Type B pancreatic cell (in vitro differentiated cells): ENCODE measurements around the gene MIB2. TPM values are rescaled to one million over a fixed set of nuclear protein-coding genes. Genes with fewer than 3 reads are reported as not detected.
A peak's percentile ranks its signal among the peaks of the same experiment; 100 is the strongest.

Source experiments
- DNase-seq: peaks from one replicate; pipeline ENCODE4 v3.0.0; 2021; ENCODE audit warnings: mixed read lengths; ENCODE audit not compliant: unreplicated experiment; ENCODE audit errors: extremely low spot score
- H3K27ac Mint-ChIP-seq: 2 replicates; pipeline ENCODE4 v1.8.0; 2021; ENCODE audit warnings: mild to moderate bottlenecking, mixed read lengths
- H3K27me3 Mint-ChIP-seq: 2 replicates; pipeline ENCODE4 v1.8.0; 2021; ENCODE audit warnings: mixed read lengths
- H3K36me3 Mint-ChIP-seq: 2 replicates; pipeline ENCODE4 v1.8.0; 2021; ENCODE audit warnings: mixed read lengths
- H3K4me1 Mint-ChIP-seq: one replicate; pipeline ENCODE4 v1.8.0; 2021; ENCODE audit warnings: mixed read lengths; ENCODE audit not compliant: unreplicated experiment
- H3K4me3 Mint-ChIP-seq: 2 replicates; pipeline ENCODE4 v1.8.0; 2021; ENCODE audit warnings: mild to moderate bottlenecking, mixed read lengths
- H3K9me3 Mint-ChIP-seq: 2 replicates; pipeline ENCODE4 v1.8.0; 2021; ENCODE audit warnings: mixed read lengths
- total RNA-seq: library from RNA; stranded (reverse); gene quantifications from 2 replicates; pipeline ENCODE4 v1.2.1, GENCODE V29; 2021; ENCODE audit warnings: low replicate concordance
- TF ChIP-seq, protein P1 (sequence below): fragments of 200-600 bp; sonication (generic); conservative IDR thresholded peaks from 2 replicates; pipeline ENCODE4 v1.5.0; 2021; ENCODE audit warnings: antibody characterized with exemption, mild to moderate bottlenecking

MIB2 gene
- total RNA-seq, 1 donor from 2014 or later = 114 TPM

DNA sequence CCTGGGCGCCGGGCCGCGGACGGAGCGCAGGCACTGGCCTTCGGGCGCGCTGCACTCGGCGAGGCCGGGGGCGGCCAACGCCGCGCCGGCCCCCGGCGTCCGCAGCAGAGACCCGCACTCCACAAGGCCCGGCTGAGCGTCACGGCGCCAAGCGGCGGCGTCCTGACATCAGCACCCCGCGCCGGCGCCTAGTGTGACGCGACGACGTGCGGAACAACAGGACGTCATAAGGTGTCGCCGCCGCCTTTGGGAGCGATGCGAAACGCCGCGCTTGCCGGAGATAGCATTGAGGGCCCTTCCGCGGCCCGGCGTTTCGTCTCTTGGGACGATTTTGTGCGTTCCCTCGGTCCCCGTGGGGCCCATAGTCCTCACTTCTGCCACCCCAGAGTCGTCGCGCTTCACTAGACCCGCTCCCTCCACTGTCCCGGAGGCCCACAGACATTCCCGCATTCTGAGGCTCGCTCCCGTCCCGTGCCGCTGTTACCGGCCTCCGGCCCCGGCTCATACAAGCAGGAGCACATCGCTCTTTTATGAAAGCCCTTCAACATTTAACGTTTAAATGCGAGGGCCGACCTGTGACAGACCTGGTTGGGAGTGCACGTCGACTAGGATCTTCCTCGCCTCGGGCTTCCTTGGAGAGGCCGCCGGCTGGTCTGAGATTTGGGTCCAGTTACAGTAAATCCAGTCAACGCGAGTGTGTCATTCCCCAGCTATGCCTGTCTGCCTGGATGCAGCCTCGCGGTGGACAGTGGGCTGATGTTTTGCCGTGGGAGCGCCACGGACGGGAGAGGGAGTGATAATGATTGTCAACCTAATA lies 40.4 kb upstream of the MIB2 start, which contains the start of gene SSU72:
Gene SSU72 (minus strand): TSS at position 143 of the 817 bp plus-strand sequence. CDS start 306 bp downstream, outside the sequence.
- DNase-seq = peak; percentile 95
- TF ChIP-seq, protein P1, sequence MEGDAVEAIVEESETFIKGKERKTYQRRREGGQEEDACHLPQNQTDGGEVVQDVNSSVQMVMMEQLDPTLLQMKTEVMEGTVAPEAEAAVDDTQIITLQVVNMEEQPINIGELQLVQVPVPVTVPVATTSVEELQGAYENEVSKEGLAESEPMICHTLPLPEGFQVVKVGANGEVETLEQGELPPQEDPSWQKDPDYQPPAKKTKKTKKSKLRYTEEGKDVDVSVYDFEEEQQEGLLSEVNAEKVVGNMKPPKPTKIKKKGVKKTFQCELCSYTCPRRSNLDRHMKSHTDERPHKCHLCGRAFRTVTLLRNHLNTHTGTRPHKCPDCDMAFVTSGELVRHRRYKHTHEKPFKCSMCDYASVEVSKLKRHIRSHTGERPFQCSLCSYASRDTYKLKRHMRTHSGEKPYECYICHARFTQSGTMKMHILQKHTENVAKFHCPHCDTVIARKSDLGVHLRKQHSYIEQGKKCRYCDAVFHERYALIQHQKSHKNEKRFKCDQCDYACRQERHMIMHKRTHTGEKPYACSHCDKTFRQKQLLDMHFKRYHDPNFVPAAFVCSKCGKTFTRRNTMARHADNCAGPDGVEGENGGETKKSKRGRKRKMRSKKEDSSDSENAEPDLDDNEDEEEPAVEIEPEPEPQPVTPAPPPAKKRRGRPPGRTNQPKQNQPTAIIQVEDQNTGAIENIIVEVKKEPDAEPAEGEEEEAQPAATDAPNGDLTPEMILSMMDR = no peak
- Mint-ChIP-seq H3K9me3 (no peaks in the 10 kb centered on the region), H3K27me3 (peaks cover 9% of the 10 kb centered on the region), H3K4me1 (peaks cover 8% of the 10 kb centered on the region), H3K36me3 (peaks cover 5% of the 10 kb centered on the region), H3K27ac (peak within 1 kb of the TSS; percentile 99), H3K4me3 (peak within 1 kb of the TSS; percentile 97)

DNA sequence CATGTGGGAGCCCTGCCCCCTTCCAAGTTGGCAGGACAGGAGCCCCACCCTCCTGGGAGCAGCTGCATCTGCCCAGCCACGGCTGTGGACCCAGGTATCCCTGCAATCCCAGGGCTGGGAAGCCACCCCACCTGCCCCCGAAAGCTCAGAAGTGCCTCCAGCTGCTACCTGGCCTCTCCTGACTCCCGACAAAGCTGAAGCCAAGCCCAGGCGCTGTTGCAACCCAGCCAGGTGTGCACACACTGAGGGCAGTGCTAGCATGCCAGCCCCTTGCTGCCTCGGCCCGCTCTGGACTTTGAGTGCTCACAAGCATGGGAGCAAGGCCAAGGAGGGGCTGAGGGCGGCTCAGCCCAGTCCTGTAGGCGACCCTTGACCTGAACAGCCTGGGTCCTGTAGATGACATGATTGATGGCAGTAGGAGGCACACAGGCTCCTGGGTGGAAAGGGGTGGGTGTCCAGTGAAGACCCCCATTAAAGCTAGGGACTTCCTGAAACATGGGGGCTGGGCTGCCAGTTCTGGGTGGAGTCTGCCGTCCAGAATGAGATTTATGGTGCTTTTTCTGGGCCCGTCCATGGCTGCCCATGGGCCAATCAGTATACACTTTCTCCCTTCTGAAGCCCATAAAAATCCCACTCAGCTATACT lies 37.8 kb upstream of the MIB2 start:
- Mint-ChIP-seq H3K9me3 (no peaks in the 10 kb centered on the region), H3K36me3 (no peaks in the 10 kb centered on the region), H3K27me3 (peaks cover 29% of the 10 kb centered on the region), H3K27ac (no peak overlapping the region), H3K4me1 (peaks cover 5% of the 10 kb centered on the region), H3K4me3 (no peak overlapping the region)
- no peak for DNase-seq
- TF ChIP-seq, protein P1 = no peak

DNA sequence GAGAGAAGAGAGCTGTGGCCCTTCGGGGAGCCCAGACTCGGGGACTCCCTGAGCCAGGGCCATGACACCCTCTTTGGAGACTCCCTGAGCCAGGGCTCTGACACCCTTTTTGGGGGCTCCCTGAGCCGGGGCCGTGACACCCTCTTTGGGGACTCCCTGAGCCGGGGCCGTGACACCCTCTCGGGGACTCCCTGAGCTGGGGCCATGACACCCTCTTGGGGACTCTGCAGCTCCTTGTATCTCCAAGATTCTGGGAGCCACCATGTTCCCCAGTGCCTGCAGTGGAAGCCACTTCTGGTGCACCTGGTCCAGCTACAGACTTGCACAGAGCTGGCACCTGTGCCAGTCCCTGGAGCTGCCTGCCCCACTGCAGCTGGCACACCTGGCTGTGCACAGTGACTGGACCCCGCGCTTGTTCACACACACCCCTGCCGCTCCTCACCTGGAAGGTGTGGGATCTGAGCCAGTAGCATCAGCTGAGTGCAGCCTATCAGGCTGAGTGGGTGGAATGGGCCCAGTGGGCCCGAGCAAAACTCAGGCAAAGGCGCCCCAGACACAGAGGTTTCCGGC lies 36.8 kb upstream of the MIB2 start:
- Mint-ChIP-seq H3K27ac (no peak overlapping the region), H3K36me3 (no peaks in the 10 kb centered on the region), H3K4me1 (peaks cover 5% of the 10 kb centered on the region), H3K9me3 (no peaks in the 10 kb centered on the region), H3K4me3 (no peak overlapping the region), H3K27me3 (peaks cover 38% of the 10 kb centered on the region)
- TF ChIP-seq, protein P1 = no peak
- DNase-seq = no peak

DNA sequence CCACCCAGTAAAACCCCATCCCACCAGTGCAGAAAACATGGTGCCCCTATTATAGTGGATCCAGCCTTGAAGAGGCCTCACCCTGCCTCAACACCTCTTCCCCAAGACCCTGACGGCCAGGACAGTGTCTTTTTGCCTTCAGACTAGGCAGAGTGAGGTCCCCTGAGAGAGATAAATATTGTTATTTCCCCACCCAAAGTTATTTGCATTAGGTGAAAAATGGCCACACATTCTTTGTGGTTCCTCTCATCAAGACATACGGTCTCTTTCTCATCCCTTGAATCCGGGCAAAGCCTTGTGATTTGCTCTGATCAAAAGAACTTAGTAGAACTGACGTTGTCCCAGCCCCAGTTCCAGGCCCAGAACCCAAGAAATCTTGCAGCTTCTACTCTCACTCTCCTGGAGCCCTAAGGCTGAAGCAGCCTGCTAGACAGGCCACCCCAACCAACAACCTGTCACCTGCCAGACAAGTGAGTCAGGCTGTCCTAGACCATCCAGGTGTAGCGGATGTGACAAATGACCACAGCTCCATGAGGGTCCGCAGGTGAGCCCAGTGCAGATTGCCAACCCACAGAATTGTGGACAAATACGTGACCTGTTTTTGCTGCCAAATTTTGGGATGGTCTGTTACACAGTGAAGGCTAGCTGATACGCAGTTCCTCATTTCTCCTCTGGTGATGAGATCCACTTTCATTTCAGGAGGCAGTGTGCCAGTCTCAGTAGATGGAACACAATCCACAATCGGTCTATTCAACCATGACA lies 32.5 kb upstream of the MIB2 start:
- H3K4me3 Mint-ChIP-seq = no peak overlapping the region
- peaks cover 57% of the 10 kb centered on the region for H3K27me3 Mint-ChIP-seq

More for the DNA sequence above, 32.5 kb upstream of the MIB2 start:
- no peaks in the 10 kb centered on the region for H3K9me3 Mint-ChIP-seq
- H3K36me3 Mint-ChIP-seq = no peaks in the 10 kb centered on the region
- H3K27ac Mint-ChIP-seq = no peak overlapping the region
- no peak for DNase-seq
- TF ChIP-seq, protein P1 = no peak
- no peaks in the 10 kb centered on the region for H3K4me1 Mint-ChIP-seq
